Measurements from ENCODE around the gene CHRNB1.
A peak's percentile ranks its signal among the peaks of the same experiment; 100 is the strongest.

The CHRNB1 gene

GRCh38 chr17:7403977-7404736, 40.7 kb upstream of the CHRNB1 start, which contains the start of gene TMEM256:
TSS of gene TMEM256 (minus strand) at chr17:7404097. CDS start at chr17:7404084, 13 bp downstream.
- peaks cover 9% of the 10 kb centered on the region for H3K4me1 ChIP-seq (ENCODE audit: control insufficient read depth, low read depth, low read length)
- H4K5ac ChIP-seq (ENCODE audit: low read length): no peak within 1 kb of the TSS

DNA sequence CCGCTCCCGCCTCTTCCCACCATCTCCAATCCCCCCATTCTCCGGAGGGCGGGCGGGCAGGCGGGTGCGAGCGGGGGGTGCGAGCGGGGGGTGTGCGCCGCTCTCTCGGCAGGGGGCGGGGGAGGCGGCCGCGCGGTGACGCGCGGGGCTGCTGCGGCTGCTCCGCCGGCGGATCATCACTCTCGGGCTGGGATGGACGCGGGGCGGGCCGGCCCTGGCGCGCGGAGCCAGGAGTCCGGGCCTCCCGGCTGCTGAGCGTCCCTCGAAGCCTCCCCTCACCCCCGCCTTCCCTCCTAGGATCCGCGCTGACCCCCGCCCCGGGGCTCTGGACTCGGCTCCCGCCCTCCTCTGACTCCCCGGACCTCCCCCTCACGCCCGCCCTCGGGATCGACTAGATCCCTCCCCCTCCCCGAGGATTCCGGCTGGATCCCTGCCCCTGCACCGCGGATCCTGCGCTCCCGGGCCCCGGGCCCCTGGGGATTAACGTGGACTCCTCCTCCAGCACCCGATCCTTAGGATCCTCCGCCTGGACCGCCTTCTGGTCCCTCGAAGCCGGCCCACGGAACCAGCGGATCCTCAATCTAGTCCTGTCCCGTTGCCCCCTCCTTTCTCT, 40.0 kb upstream of the CHRNB1 start:
- Histone ChIP-seq H3K4me2 (ENCODE audit: low read length) (peak overlapping the region; percentile 97), H2BK5ac (ENCODE audit: low read length) (no peak overlapping the region), H3K18ac (ENCODE audit: low read length) (peak overlapping the region; percentile 89), H3K4me3 (ENCODE audit: low read length) (peak overlapping the region; percentile 90), H2AK5ac (ENCODE audit: low read length) (no peak overlapping the region), H3K23ac (ENCODE audit: low read length) (peak overlapping the region; percentile 66), H3K79me2 (ENCODE audit: control insufficient read depth, insufficient read depth, low read length) (no peaks in the 10 kb centered on the region), H3K56ac (ENCODE audit: low read length) (peak overlapping the region; percentile 92), H4K5ac (ENCODE audit: low read length) (no peak overlapping the region), H3K4me1 (ENCODE audit: control insufficient read depth, low read depth, low read length) (peaks cover 9% of the 10 kb centered on the region), H4K8ac (ENCODE audit: low read depth, low read length) (no peak overlapping the region), H3K79me1 (ENCODE audit: low read length) (no peaks in the 10 kb centered on the region), H3K27me3 (ENCODE audit: insufficient read depth, low read length, poor library complexity) (no peaks in the 10 kb centered on the region), H3K4ac (ENCODE audit: low read depth, low read length) (peak overlapping the region; percentile 93), H3K36me3 (ENCODE audit: control insufficient read depth, insufficient read depth, low read length) (no peaks in the 10 kb centered on the region), H2BK15ac (replicated peaks; ENCODE audit: low read depth) (no peak overlapping the region), H3K9ac (ENCODE audit: low read length) (peak overlapping the region; percentile 93), H2BK120ac (ENCODE audit: low read depth, low read length) (peak overlapping the region; percentile 52), H3K27ac (ENCODE audit: low read depth, low read length) (peak overlapping the region; percentile 46)
- peak; percentile 76 for DNase-seq
- no CpG with 5 or more reads among the region's 65 CpGs for WGBS (ENCODE audit: extremely low coverage, insufficient coverage, low lambda C conversion rate)

More at GRCh38 chr17:7403977-7404736, 40.7 kb upstream of the CHRNB1 start, which contains the start of gene TMEM256:
- peak within 1 kb of the TSS; percentile 96 for H3K56ac ChIP-seq (ENCODE audit: low read length)
- peak within 1 kb of the TSS; percentile 90 for H3K4me3 ChIP-seq (ENCODE audit: low read length)
- H3K27me3 ChIP-seq (ENCODE audit: insufficient read depth, low read length, poor library complexity): no peaks in the 10 kb centered on the region
- H3K23ac ChIP-seq (ENCODE audit: low read length): no peak within 1 kb of the TSS
- peak within 1 kb of the TSS; percentile 93 for H3K4ac ChIP-seq (ENCODE audit: low read depth, low read length)
- H3K18ac ChIP-seq (ENCODE audit: low read length): peak within 1 kb of the TSS; percentile 91
- peak within 1 kb of the TSS; percentile 92 for H3K27ac ChIP-seq (ENCODE audit: low read depth, low read length)
- no CpG with 5 or more reads among the region's 49 CpGs for WGBS (ENCODE audit: extremely low coverage, insufficient coverage, low lambda C conversion rate)
- peak within 1 kb of the TSS; percentile 35 for H3K4me2 ChIP-seq (ENCODE audit: low read length)
- H3K79me2 ChIP-seq (ENCODE audit: control insufficient read depth, insufficient read depth, low read length): no peaks in the 10 kb centered on the region
- H3K36me3 ChIP-seq (ENCODE audit: control insufficient read depth, insufficient read depth, low read length): no peaks in the 10 kb centered on the region
- peak within 1 kb of the TSS; percentile 31 for H2BK120ac ChIP-seq (ENCODE audit: low read depth, low read length)
- peak within 1 kb of the TSS; percentile 64 for H2BK5ac ChIP-seq (ENCODE audit: low read length)
- H2BK15ac ChIP-seq (replicated peaks; ENCODE audit: low read depth): no peak within 1 kb of the TSS
- H4K8ac ChIP-seq (ENCODE audit: low read depth, low read length): no peak within 1 kb of the TSS
- peak; percentile 100 for DNase-seq
- H3K79me1 ChIP-seq (ENCODE audit: low read length): no peaks in the 10 kb centered on the region
- peak within 1 kb of the TSS; percentile 93 for H3K9ac ChIP-seq (ENCODE audit: low read length)
- no peak within 1 kb of the TSS for H2AK5ac ChIP-seq (ENCODE audit: low read length)

GRCh38 chr17:7405350-7406234, 39.3 kb upstream of the CHRNB1 start:
- H3K4ac ChIP-seq (ENCODE audit: low read depth, low read length): peak overlapping the region; percentile 93
- DNase-seq: peak; percentile 62
- no peaks in the 10 kb centered on the region for H3K79me2 ChIP-seq (ENCODE audit: control insufficient read depth, insufficient read depth, low read length)
- peak overlapping the region; percentile 89 for H3K18ac ChIP-seq (ENCODE audit: low read length)
- no CpG with 5 or more reads among the region's 38 CpGs for WGBS (ENCODE audit: extremely low coverage, insufficient coverage, low lambda C conversion rate)
- no peaks in the 10 kb centered on the region for H3K27me3 ChIP-seq (ENCODE audit: insufficient read depth, low read length, poor library complexity)
- peak overlapping the region; percentile 26 for H3K27ac ChIP-seq (ENCODE audit: low read depth, low read length)
- H3K36me3 ChIP-seq (ENCODE audit: control insufficient read depth, insufficient read depth, low read length): no peaks in the 10 kb centered on the region
- H3K79me1 ChIP-seq (ENCODE audit: low read length): no peaks in the 10 kb centered on the region
- peak overlapping the region; percentile 52 for H2BK120ac ChIP-seq (ENCODE audit: low read depth, low read length)
- peak overlapping the region; percentile 92 for H3K56ac ChIP-seq (ENCODE audit: low read length)
- H3K4me3 ChIP-seq (ENCODE audit: low read length): peak overlapping the region; percentile 90
- H3K4me1 ChIP-seq (ENCODE audit: control insufficient read depth, low read depth, low read length): peaks cover 9% of the 10 kb centered on the region
- H2BK5ac ChIP-seq (ENCODE audit: low read length): no peak overlapping the region
- H2BK15ac ChIP-seq (replicated peaks; ENCODE audit: low read depth): no peak overlapping the region
- peak overlapping the region; percentile 50 for H2AK5ac ChIP-seq (ENCODE audit: low read length)
- H4K5ac ChIP-seq (ENCODE audit: low read length): no peak overlapping the region
- no peak overlapping the region for H4K8ac ChIP-seq (ENCODE audit: low read depth, low read length)
- H3K9ac ChIP-seq (ENCODE audit: low read length): peak overlapping the region; percentile 93
- H3K4me2 ChIP-seq (ENCODE audit: low read length): peak overlapping the region; percentile 97
- H3K23ac ChIP-seq (ENCODE audit: low read length): no peak overlapping the region

DNA sequence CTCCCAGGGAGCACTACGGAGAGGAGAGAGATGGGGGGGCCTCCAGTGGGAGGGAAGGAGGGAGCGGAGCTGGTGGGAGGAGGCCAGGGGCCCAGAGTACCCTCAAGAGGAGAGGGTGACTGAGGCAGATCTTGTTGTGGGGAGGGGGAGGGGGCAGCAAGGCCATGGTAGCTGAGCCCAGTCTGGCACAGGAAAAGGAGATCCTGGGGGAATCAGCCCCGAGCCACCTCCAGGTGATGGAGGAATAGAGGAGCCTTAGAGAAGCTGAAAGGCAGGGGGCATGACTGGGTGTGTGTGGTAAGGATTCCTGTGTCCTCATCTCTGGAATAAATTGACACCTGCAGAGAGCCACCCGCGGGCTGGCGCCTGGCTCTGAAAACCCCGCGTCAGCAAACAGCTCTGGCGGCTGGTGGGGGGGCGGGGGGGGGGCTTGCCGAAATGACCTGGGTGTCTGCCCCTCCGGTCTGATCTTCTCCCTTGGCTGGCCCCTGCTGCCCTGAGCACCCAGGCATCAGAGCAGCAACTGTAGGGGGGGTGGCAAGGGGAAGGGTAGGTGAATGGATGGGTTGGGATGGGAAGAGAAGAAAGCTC, 38.5 kb upstream of the CHRNB1 start:
- Histone ChIP-seq H3K79me2 (ENCODE audit: control insufficient read depth, insufficient read depth, low read length) (no peaks in the 10 kb centered on the region), H3K18ac (ENCODE audit: low read length) (no peak overlapping the region), H3K79me1 (ENCODE audit: low read length) (no peaks in the 10 kb centered on the region), H2BK5ac (ENCODE audit: low read length) (no peak overlapping the region), H3K23ac (ENCODE audit: low read length) (no peak overlapping the region), H2BK15ac (replicated peaks; ENCODE audit: low read depth) (no peak overlapping the region), H2BK120ac (ENCODE audit: low read depth, low read length) (no peak overlapping the region), H3K27me3 (ENCODE audit: insufficient read depth, low read length, poor library complexity) (no peaks in the 10 kb centered on the region), H3K4me1 (ENCODE audit: control insufficient read depth, low read depth, low read length) (peaks cover 9% of the 10 kb centered on the region), H3K4ac (ENCODE audit: low read depth, low read length) (no peak overlapping the region), H3K56ac (ENCODE audit: low read length) (peak overlapping the region; percentile 78), H3K4me2 (ENCODE audit: low read length) (peak overlapping the region; percentile 61), H4K5ac (ENCODE audit: low read length) (no peak overlapping the region), H4K8ac (ENCODE audit: low read depth, low read length) (no peak overlapping the region), H3K4me3 (ENCODE audit: low read length) (no peak overlapping the region), H3K27ac (ENCODE audit: low read depth, low read length) (no peak overlapping the region), H3K9ac (ENCODE audit: low read length) (no peak overlapping the region), H2AK5ac (ENCODE audit: low read length) (no peak overlapping the region), H3K36me3 (ENCODE audit: control insufficient read depth, insufficient read depth, low read length) (no peaks in the 10 kb centered on the region)
- WGBS (ENCODE audit: extremely low coverage, insufficient coverage, low lambda C conversion rate): no CpG with 5 or more reads among the region's 12 CpGs
- DNase-seq: peak; percentile 47

DNA sequence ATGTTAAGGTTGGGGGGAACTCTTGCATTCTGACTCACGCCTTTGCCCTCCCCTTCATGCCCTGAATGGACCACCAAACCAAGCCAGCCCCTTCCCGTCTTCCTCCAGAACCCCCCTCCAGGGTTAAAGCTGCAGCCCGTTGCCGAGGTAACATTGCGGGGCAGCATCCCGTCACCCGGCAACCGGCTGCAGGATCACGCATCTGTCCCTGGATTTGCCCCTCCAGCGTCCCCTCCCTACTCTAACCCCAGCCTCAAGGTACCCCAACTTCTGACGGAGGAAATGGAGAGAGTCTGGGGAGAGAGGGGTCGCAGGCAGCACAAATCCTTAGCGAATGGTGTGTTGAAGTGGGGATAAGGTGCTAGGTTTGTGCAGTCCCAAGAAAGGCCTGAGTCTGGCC, 37.8 kb upstream of the CHRNB1 start:
- Histone ChIP-seq H3K9ac (ENCODE audit: low read length) (no peak overlapping the region), H3K56ac (ENCODE audit: low read length) (no peak overlapping the region), H3K4me2 (ENCODE audit: low read length) (no peak overlapping the region), H4K8ac (ENCODE audit: low read depth, low read length) (no peak overlapping the region), H3K36me3 (ENCODE audit: control insufficient read depth, insufficient read depth, low read length) (no peaks in the 10 kb centered on the region), H3K4ac (ENCODE audit: low read depth, low read length) (no peak overlapping the region), H3K23ac (ENCODE audit: low read length) (no peak overlapping the region), H2BK5ac (ENCODE audit: low read length) (no peak overlapping the region), H3K79me1 (ENCODE audit: low read length) (no peaks in the 10 kb centered on the region), H3K18ac (ENCODE audit: low read length) (no peak overlapping the region), H3K4me3 (ENCODE audit: low read length) (no peak overlapping the region), H4K5ac (ENCODE audit: low read length) (no peak overlapping the region), H2AK5ac (ENCODE audit: low read length) (no peak overlapping the region), H3K27me3 (ENCODE audit: insufficient read depth, low read length, poor library complexity) (no peaks in the 10 kb centered on the region), H2BK120ac (ENCODE audit: low read depth, low read length) (no peak overlapping the region), H2BK15ac (replicated peaks; ENCODE audit: low read depth) (no peak overlapping the region), H3K79me2 (ENCODE audit: control insufficient read depth, insufficient read depth, low read length) (no peaks in the 10 kb centered on the region), H3K27ac (ENCODE audit: low read depth, low read length) (no peak overlapping the region), H3K4me1 (ENCODE audit: control insufficient read depth, low read depth, low read length) (peaks cover 9% of the 10 kb centered on the region)
- DNase-seq: no peak
- WGBS (ENCODE audit: extremely low coverage, insufficient coverage, low lambda C conversion rate): no CpG with 5 or more reads among the region's 13 CpGs
